Lower lobe of right lung (tissue), 2 donors: Measurements from ENCODE around the gene PTPRM. TPM values are rescaled to one million over a fixed set of nuclear protein-coding genes. Genes with fewer than 3 reads are reported as not detected.

Experiments used
- ATAC-seq, 2 donors: fragments of 200-7000 bp; cut with Tn5 transposase; one replicate each; pipeline ENCODE4 v1.9.1; 2020 to 2022; ENCODE audit warnings: mild to moderate bottlenecking in 2 of 2, moderate library complexity in 2 of 2
- DNase-seq: peaks from one replicate; pipeline ENCODE4 v3.0.0-alpha.2; 2020
- H3K27ac ChIP-seq: fragments of 200-600 bp; one replicate; pipeline ENCODE4 v1.8.0; 2022
- H3K27me3 ChIP-seq: fragments of 200-600 bp; one replicate; pipeline ENCODE4 v1.8.0; 2022; ENCODE audit warnings: low read depth
- H3K36me3 ChIP-seq: fragments of 200-600 bp; one replicate; pipeline ENCODE4 v1.8.0; 2022; ENCODE audit warnings: mild to moderate bottlenecking
- H3K4me1 ChIP-seq: fragments of 200-600 bp; one replicate; pipeline ENCODE4 v1.8.0; 2022
- H3K4me3 ChIP-seq: fragments of 200-600 bp; one replicate; pipeline ENCODE4 v1.8.0; 2022; ENCODE audit warnings: mild to moderate bottlenecking
- H3K9me3 ChIP-seq: fragments of 200-600 bp; one replicate; pipeline ENCODE4 v1.8.0; 2022
- CTCF ChIP-seq: fragments of 200-600 bp; IDR thresholded peaks from one replicate; pipeline ENCODE4 v1.8.0; 2022; ENCODE audit warnings: antibody characterized with exemption, mild to moderate bottlenecking
- intact Hi-C: fragments of 100-400 bp; cut with DNase I; formaldehyde crosslinking; loops from one replicate; pipeline ENCODE4 v1.11.0; 2022
- total RNA-seq: library from RNA; stranded (reverse); fragmentation: NEBNext Ultra II Directional; extraction: Animal tissue kit (Norgen Biotek cat#: 25700); gene quantifications from one replicate; pipeline ENCODE4 v1.2.1, GENCODE V29; 2021
- donor health status: DM: no; HTN: yes; CAD: no; lungs with severe emphysema.

The PTPRM gene
- total RNA-seq, 1 donor from 2014 or later: 85.2 TPM

- no peak for ATAC-seq
- no peak overlapping the region for H3K27ac ChIP-seq
- intact Hi-C loops: no loop called here
Observed at GRCh38 chr18:7980656-7981055, 413.5 kb downstream of the PTPRM start.

DNA sequence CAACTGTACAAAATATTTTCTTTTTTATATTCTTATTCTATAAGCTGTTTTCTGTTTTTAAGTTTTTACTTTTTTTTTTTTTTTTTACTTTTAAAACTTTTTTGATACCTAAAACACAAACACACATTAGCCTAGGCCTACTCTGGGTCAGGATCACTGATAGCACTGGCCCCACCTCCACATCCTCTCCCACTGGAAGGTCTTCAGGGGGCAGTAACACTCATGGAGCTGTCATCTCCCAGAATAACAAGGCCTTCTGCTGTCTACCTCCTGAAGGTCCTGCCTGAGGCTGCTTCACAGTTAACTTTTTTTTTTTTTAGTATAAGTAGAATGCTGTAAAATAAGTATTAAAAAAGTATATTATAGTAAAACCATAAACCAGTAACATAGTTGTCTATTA, 415.1 kb downstream of the PTPRM start:
- no peak overlapping the region for H3K4me3 ChIP-seq
- intact Hi-C loops: no loop called here
- no peaks in the 10 kb centered on the region for H3K36me3 ChIP-seq
- no peak overlapping the region for H3K27ac ChIP-seq
- ATAC-seq: no peak
- TF ChIP-seq CTCF: no peak
- no peaks in the 10 kb centered on the region for H3K9me3 ChIP-seq
- H3K4me1 ChIP-seq: no peaks in the 10 kb centered on the region
- no peaks in the 10 kb centered on the region for H3K27me3 ChIP-seq
- no peak for DNase-seq

More at GRCh38 chr18:7980656-7981055, 413.5 kb downstream of the PTPRM start:
- no peak for DNase-seq
- no peaks in the 10 kb centered on the region for H3K36me3 ChIP-seq
- H3K27me3 ChIP-seq: no peaks in the 10 kb centered on the region
- H3K4me3 ChIP-seq: no peak overlapping the region
- TF ChIP-seq CTCF: no peak
- no peaks in the 10 kb centered on the region for H3K9me3 ChIP-seq
- H3K4me1 ChIP-seq: no peaks in the 10 kb centered on the region

DNA sequence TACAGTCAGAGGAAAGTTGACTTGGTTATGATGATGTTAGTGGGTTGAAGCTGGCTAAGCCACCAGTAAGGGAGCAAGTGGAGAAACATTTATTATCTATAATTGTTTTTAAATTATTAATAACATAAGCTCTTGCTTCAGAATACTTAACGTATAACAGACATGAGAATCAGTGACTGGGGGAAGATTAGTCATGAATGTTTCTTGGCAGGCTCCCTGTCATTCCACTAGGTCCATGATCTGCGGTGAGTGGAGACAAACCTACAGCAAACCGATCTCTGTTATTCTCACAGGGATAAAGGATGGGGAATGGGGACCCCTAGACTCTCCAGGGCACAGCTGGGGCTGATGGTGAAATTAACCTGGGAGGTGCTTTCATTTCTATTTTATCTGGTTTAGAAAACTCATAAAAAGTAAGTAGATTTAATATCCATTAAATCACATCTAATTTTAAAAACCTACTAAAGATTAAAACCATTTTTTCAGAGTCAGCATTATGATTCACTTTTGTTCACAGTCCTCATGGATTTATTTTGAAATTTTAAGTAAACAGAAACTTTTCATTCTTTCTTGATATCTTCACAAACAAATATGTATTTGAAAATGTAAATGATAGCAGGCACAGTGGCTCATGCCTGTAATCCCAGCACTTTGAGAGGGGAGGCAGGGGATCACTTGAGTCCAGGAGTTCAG, 420.3 kb downstream of the PTPRM start:
- H3K4me3 ChIP-seq: no peak overlapping the region
- no peaks in the 10 kb centered on the region for H3K4me1 ChIP-seq
- intact Hi-C loops: no loop called here
- H3K27ac ChIP-seq: no peak overlapping the region
- ATAC-seq: no peak
- H3K27me3 ChIP-seq: no peaks in the 10 kb centered on the region
- no peak for DNase-seq
- TF ChIP-seq CTCF: no peak
- no peaks in the 10 kb centered on the region for H3K9me3 ChIP-seq
- no peaks in the 10 kb centered on the region for H3K36me3 ChIP-seq

- no peaks in the 10 kb centered on the region for H3K36me3 ChIP-seq
- H3K4me1 ChIP-seq: no peaks in the 10 kb centered on the region
- intact Hi-C loops: no loop called here
- no peak overlapping the region for H3K27ac ChIP-seq
- H3K9me3 ChIP-seq: no peaks in the 10 kb centered on the region
- no peak overlapping the region for H3K4me3 ChIP-seq
- DNase-seq (no peak), ATAC-seq (no peak)
- no peak for TF ChIP-seq CTCF
- H3K27me3 ChIP-seq: no peaks in the 10 kb centered on the region
Observed at GRCh38 chr18:7990670-7991069, 423.6 kb downstream of the PTPRM start.

DNA sequence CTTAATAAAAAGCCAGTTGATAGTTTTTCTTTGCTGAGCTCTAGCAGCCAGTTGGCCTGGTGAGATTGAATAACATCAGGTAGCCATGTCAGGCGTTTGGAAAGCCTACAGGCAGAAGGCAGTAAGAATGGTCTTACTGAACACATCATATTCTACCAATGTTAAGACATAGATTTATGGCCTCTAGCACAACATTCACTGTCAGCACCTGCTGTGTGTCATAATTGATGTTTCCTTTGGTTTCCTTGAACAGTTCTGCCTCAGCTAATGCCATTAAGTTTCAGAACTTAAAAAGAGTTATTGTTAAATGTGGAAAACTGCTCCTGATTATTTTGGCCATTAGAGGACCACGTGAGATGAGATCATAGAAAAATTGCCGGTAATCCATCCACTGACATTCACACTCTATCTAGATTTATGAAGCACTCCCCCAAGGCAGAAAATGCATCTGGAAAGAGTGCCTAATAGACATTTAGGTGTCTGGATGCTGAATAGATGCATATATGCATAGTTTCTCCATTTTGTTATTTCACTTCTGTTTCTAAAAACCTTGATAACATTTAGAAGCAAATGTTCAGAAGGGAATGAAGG, 434.7 kb downstream of the PTPRM start:
- intact Hi-C loops: no loop called here
- H3K4me1 ChIP-seq: peaks cover 23% of the 10 kb centered on the region
- H3K27ac ChIP-seq: no peak overlapping the region
- no peaks in the 10 kb centered on the region for H3K9me3 ChIP-seq
- no peaks in the 10 kb centered on the region for H3K36me3 ChIP-seq
- no peak for ATAC-seq
- no peak for DNase-seq
- TF ChIP-seq CTCF: no peak
- H3K27me3 ChIP-seq: no peaks in the 10 kb centered on the region
- H3K4me3 ChIP-seq: no peak overlapping the region
